NCI-H2227 (cell line): ENCODE data around the gene SIGLEC12.

ENCODE experiments used
- DNase-seq: peaks from one replicate; lab custom pipeline; 2025; ENCODE audit not compliant: unreplicated experiment; lab: John Stamatoyannopoulos, UW

Gene SIGLEC12

GRCh38 chr19:51501594-51502263 is at the start of gene SIGLEC12:
Gene SIGLEC12 (minus strand): TSS chr19:51501800. CDS start chr19:51501733, 67 bp downstream.
- no peak for DNase-seq

GRCh38 chr19:51550848-51551672 is 49.5 kb upstream of the SIGLEC12 start:
- no peak for DNase-seq

GRCh38 chr19:51549533-51550324 is 48.1 kb upstream of the SIGLEC12 start:
- no peak for DNase-seq

- no peak for DNase-seq
Observed at GRCh38 chr19:51548891-51549305, 47.3 kb upstream of the SIGLEC12 start.

- DNase-seq = no peak
Observed at GRCh38 chr19:51548213-51548651, 46.6 kb upstream of the SIGLEC12 start.

- no peak for DNase-seq
Observed at GRCh38 chr19:51547397-51548212, 46.0 kb upstream of the SIGLEC12 start.

GRCh38 chr19:51546650-51547396 is 45.2 kb upstream of the SIGLEC12 start:
- DNase-seq = no peak

GRCh38 chr19:51546107-51546649 is 44.6 kb upstream of the SIGLEC12 start:
- DNase-seq = no peak

GRCh38 chr19:51544038-51544437 is 42.4 kb upstream of the SIGLEC12 start:
- DNase-seq = no peak

GRCh38 chr19:51542699-51543098 is 41.1 kb upstream of the SIGLEC12 start:
- no peak for DNase-seq

- DNase-seq = no peak
Observed at GRCh38 chr19:51541458-51542357, 40.1 kb upstream of the SIGLEC12 start.

GRCh38 chr19:51539821-51540366 is 38.3 kb upstream of the SIGLEC12 start:
- DNase-seq = no peak

GRCh38 chr19:51535535-51535934 is 33.9 kb upstream of the SIGLEC12 start:
- DNase-seq = no peak

- DNase-seq = no peak
Observed at GRCh38 chr19:51531349-51532315, 30.0 kb upstream of the SIGLEC12 start, which contains the start of gene SIGLEC6. Gene SIGLEC6 (minus strand): TSS chr19:51531670. CDS start chr19:51531648, 22 bp downstream.

GRCh38 chr19:51530616-51531015 is 29.0 kb upstream of the SIGLEC12 start:
- DNase-seq = no peak

- no peak for DNase-seq
Observed at GRCh38 chr19:51529301-51529700, 27.7 kb upstream of the SIGLEC12 start.

- no peak for DNase-seq
Observed at GRCh38 chr19:51525651-51526050, 24.1 kb upstream of the SIGLEC12 start.
